Right ventricle myocardium inferior (tissue), 1 donor: ENCODE results near the gene NPTXR. TPM values are rescaled to one million over a fixed set of nuclear protein-coding genes. Genes with fewer than 3 reads are reported as not detected.

Source experiments
- ATAC-seq: fragments of 200-7000 bp; cut with Tn5 transposase; one replicate; pipeline ENCODE4 v1.9.1; 2020; ENCODE audit warnings: mild to moderate bottlenecking, moderate library complexity
- DNase-seq: peaks from one replicate; pipeline ENCODE4 v3.0.0; 2021; ENCODE audit errors: missing footprints
- intact Hi-C: fragments of 100-400 bp; cut with DNase I; formaldehyde crosslinking; loops from one replicate; pipeline ENCODE4 v1.11.0; 2022
- total RNA-seq: library from RNA; stranded (reverse); fragmentation: NEBNext Ultra II Directional; extraction: Animal tissue kit (Norgen Biotek cat#: 25700); gene quantifications from one replicate; pipeline ENCODE4 v1.2.1, GENCODE V29; 2021
- donor health status: DM: no; HTN: yes; CAD: no; lungs with severe emphysema.

Gene NPTXR
- total RNA-seq, 1 donor from 2014 or later, result 19.7 TPM

- no peak for DNase-seq
- ATAC-seq, result no peak
- intact Hi-C loops, result loop anchor here (1.0 to 5.0 kb wide), 3 partner anchors 56 to 446 kb away; partner anchors contain the start of gene RPL3
Observed at GRCh38 chr22:38870791-38871359, 27.0 kb upstream of the NPTXR start.

- ATAC-seq (peak; percentile 58), DNase-seq (peak; percentile 94)
- intact Hi-C loops, result loop anchor here (1.0 to 5.0 kb wide), 3 partner anchors 57 to 447 kb away; partner anchors contain the start of gene RPL3
Observed at GRCh38 chr22:38870312-38870741, 26.5 kb upstream of the NPTXR start.

DNA sequence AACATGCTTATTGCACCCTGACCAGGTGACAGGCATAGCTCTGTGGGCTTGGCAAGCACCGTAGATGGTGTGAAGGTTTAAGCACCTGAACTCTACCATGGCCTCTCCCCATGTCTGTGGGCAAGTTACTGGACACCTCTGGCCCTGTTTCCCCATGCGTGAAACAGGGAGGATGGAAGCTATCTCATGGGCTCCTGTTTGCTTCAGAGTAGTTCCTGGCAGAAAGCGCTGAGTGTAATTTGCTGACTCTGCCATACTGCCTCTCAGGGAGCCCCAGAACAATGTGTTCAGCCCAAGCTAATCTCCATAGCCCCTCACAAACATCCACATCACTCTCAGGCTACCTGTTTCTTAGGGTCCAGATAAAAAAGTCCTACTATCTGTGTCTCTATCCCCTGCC, 25.8 kb upstream of the NPTXR start:
- intact Hi-C loops, result loop anchor here (1.0 to 5.0 kb wide), 5 partner anchors 58 to 448 kb away; partner anchors contain the start of gene RPL3
- peak; percentile 41 for DNase-seq
- no peak for ATAC-seq

DNA sequence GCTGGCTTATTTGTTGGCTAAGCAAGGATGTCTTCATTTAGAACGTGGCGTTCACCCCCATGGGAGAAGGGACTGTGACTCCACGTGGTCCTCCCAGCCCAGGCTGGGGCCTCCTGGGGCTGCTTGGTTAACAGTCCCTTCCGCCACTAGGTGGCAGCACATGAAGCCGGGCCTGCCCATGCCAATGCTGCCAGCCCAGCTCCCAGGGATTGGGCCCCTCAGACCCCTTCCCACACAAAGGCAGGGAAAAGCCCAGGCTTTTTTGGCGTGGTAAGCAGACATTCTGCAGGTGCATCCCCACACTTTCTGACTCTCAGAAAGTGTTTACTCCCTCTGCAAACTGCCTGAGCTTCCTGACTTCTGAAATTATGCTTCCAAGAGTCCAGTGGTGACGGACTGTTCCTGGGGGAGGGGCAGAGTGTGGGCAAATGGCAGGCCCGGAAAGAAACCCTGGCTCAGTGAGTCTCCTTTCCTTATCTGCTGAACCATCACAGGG, 25.1 kb upstream of the NPTXR start:
- ATAC-seq, result peak; percentile 38
- intact Hi-C loops, result loop anchor here (1.0 to 5.0 kb wide), 2 partner anchors 102 to 134 kb away; no protein-coding TSS in a partner anchor
- peak; percentile 90 for DNase-seq

- intact Hi-C loops, result loop anchor here (5.0 kb wide), 1 partner anchor 101 kb away; no protein-coding TSS in a partner anchor
- no peak for ATAC-seq
- peak; percentile 47 for DNase-seq
Observed at GRCh38 chr22:38868286-38868721, 24.5 kb upstream of the NPTXR start.

DNA sequence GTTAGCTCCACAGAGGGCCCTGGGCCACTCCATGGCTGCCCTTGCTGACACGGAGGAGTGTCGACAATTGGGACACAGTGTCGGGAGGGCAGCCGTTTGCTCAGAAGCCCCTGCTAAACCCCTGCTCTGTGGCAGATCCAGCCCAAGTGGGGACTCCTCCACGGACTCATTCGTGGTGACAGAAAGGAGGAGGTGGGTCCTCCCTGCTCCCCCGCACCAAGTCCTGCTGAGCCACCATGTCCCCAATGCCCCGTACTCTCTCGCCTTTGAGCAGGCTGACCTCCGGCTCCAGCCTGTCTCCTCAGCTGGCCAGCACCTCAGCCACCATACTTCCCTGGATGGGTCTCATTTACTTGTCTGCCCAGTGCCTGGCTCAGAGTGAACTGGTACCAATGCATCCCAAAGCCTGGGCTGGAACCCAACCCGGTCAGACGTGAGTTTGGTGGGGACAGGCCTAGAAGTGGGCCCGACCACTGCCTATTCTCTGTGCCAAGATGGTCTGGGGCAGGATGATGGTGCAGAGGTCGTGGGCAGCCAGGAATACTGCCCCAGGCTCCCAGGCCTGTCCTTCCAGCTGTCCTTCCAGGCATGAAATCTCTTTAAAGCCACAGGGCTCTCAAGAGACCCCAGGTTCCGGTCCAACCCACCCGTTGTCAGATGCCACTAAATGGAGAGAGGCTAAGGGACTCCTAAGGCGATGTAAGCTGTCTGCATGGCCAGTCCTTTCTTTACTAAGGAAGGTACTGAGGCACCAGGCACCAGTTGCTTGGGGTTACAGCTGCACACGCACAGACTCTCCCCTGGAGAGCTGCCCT, 23.9 kb upstream of the NPTXR start:
- ATAC-seq, result no peak
- intact Hi-C loops, result loop anchor here (5.0 kb wide), 1 partner anchor 100 kb away; no protein-coding TSS in a partner anchor
- DNase-seq, result peak; percentile 25

GRCh38 chr22:38867124-38867455, 23.3 kb upstream of the NPTXR start:
- DNase-seq (peak; percentile 15), ATAC-seq (no peak)
- intact Hi-C loops, result loop anchor here (5.0 kb wide), 1 partner anchor 100 kb away; no protein-coding TSS in a partner anchor

GRCh38 chr22:38866399-38867123, 22.7 kb upstream of the NPTXR start:
- peak; percentile 40 for DNase-seq
- ATAC-seq, result no peak
- intact Hi-C loops, result loop anchor here (5.0 kb wide), 1 partner anchor 99 kb away; no protein-coding TSS in a partner anchor

GRCh38 chr22:38866024-38866398, 22.2 kb upstream of the NPTXR start:
- peak; percentile 21 for DNase-seq
- intact Hi-C loops, result loop anchor here (5.0 kb wide), 1 partner anchor 99 kb away; no protein-coding TSS in a partner anchor
- ATAC-seq, result no peak

- intact Hi-C loops, result loop anchor here (5.0 kb wide), 1 partner anchor 98 kb away; no protein-coding TSS in a partner anchor
- ATAC-seq, result no peak
Observed at GRCh38 chr22:38865201-38866023, 21.6 kb upstream of the NPTXR start.

DNA sequence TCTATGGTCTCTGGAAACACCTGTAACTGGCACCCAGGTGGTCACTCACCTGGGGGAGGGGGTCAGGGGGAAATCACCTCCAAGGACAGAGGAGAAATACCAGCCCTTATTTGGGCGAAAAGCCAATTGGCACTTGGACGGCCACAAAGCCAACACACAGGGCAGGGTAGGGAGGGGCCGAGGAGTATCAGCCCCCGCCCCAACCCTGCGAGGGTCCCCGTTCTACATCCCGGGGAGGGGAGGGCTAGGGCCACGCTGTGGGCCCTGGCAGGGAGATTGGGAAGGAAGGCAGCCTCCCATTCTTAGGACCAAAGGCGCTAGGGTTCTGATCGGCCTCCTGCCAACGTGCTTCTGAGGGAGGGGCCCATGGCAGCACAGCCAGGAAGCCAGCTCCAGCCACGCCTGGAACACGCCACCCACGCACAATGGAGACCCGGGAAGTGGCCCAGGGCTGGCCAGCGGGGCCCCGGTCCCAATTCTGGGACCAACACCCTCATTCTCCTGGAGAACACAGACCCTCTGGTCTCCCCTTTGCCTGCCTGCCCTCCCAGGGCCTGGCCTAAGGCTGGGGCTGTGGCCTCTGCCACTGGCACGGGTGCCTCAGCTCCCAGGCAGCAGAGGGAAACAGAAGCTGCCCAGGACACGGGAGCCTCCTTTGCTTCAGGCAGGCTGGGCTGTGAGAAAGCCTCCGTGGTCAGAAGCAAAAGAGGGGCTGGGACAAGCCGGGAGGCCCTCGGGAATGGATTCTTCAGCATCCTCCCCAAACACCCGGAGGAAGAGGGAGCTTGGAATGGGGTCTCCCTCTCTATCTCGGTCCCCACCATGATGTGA, 20.7 kb upstream of the NPTXR start:
- DNase-seq (peak; percentile 75), ATAC-seq (peak; percentile 6)
- intact Hi-C loops, result loop anchor here (5.0 kb wide), 1 partner anchor 97 kb away; no protein-coding TSS in a partner anchor

More at GRCh38 chr22:38865201-38866023, 21.6 kb upstream of the NPTXR start:
- DNase-seq, result peak; percentile 37

DNA sequence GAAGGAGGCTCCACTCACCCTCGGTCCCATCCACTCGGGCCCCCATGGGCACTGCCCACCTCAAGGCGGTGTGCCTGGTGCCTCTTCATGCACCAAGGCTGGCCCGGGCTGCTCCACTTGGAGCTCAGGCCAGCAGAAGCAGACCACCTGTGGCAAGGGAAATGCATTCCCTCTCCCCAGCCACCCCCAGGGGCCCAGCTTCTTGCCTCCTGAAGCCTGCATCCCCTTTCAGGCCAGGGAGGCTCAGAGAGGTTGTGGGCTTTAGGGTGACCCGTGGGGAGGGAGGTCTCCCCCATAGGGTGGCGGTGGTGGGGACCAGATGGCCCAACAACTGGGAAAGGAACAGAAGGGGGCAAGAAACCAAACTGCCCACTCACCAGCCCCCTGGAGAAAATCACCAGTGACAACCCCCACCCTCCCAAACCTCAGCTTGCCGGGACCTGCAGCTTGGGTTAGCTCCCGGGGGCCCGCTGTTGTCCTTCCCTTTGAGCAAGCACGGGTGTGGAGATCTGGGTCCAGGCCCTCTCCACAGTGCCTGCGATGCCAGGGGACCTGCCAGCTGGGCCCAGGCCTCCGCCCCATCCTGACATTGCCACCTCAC, 19.8 kb upstream of the NPTXR start:
- ATAC-seq (no peak), DNase-seq (peak; percentile 52)
- intact Hi-C loops, result no loop called here

GRCh38 chr22:38862375-38863329, 18.8 kb upstream of the NPTXR start:
- DNase-seq (peak; percentile 74), ATAC-seq (peak; percentile 51)
- intact Hi-C loops, result no loop called here

DNA sequence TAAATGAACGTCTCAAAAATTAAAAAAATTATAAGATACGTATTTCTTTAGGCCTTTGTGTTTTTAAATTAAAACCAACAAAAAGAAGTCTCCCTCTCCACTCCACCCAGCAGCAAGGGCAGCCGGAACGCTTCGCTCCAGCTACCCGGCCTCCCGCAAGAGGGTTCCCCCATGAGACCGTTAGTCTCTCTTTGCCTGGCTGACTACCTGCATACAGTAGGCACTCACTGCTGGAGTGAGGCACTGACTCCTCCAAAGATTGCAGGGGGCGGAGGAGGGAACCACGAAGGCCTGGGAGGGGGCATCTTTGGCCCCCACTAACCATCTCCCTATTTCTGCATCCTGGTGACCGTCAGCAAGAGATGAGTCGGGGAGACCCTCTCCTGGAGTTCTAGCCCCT, 18.1 kb upstream of the NPTXR start:
- intact Hi-C loops, result no loop called here
- DNase-seq, result peak; percentile 41
- no peak for ATAC-seq

- intact Hi-C loops, result no loop called here
- peak; percentile 14 for DNase-seq
- ATAC-seq, result no peak
Observed at GRCh38 chr22:38861170-38861876, 17.5 kb upstream of the NPTXR start.
